Measurements from ENCODE around the gene TRAF3IP3. TPM values are rescaled to one million over a fixed set of nuclear protein-coding genes. Genes with fewer than 3 reads are reported as not detected.

The TRAF3IP3 gene, protein sequence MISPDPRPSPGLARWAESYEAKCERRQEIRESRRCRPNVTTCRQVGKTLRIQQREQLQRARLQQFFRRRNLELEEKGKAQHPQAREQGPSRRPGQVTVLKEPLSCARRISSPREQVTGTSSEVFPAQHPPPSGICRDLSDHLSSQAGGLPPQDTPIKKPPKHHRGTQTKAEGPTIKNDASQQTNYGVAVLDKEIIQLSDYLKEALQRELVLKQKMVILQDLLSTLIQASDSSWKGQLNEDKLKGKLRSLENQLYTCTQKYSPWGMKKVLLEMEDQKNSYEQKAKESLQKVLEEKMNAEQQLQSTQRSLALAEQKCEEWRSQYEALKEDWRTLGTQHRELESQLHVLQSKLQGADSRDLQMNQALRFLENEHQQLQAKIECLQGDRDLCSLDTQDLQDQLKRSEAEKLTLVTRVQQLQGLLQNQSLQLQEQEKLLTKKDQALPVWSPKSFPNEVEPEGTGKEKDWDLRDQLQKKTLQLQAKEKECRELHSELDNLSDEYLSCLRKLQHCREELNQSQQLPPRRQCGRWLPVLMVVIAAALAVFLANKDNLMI
- polyA plus RNA-seq (ENCODE audit: insufficient read length in 3 of 3): 1 to 10 TPM; 1.6 to 2.0 (median 1.9) TPM

DNA sequence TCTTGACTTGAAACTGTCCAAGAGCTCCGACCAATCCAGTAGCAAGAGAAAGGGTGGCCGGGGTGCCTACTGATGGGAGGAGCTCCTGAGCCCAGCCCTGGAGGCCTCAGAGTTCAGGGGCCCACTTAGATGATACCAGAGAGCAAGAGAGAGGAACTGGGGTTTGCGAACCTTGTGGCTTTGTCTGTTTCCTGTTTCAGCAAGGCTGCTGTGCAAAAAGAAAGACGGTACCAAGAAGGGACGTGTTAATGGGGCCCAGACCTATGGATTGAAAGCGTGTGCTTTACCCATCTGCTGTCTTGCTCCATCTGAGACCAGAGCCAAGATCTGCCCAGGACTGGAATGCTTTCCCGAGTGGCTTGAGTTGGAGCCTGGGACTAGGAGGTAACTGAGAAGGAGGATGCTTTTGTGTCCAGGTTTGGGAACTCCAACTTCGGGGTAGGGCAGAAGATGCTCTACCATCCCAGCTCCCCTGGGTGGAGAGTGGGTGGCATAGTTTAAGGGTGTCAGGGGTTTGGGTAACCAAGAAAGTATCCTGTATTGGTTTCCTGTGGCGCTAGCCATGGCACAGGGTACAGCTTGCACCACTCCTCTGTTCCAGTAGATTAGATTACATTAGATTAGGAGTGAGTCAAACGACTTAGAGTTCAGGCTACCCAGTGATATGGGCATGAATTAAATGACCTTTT is at the start of gene TRAF3IP3:
TSS of gene TRAF3IP3 (plus strand) at position 128 of the 689 bp plus-strand sequence. CDS start 3,987 bp downstream, outside the sequence.
- DNase-seq (ENCODE audit: low read depth in 3 of 3, low spot score in 2 of 3): no peak

DNA sequence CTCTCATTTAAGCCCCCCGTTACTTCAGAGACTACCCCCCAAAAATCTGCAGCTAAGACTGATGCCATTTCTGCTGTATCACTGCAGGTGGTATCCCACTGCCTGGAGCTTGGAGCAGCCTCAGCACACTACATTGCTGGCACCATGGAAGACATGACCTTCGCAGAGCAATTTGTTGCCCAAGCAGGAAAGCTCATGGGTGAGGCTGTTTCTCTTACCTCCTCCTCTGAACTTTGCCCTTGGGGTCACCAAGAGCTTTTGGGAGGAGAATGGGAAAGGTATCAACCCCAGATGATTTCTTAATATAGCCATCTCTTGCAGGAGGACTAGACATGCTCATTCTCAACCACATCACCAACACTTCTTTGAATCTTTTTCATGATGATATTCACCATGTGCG is 49.2 kb upstream of the TRAF3IP3 start:
- no peak for DNase-seq (ENCODE audit: low read depth in 3 of 3, low spot score in 2 of 3)

DNA sequence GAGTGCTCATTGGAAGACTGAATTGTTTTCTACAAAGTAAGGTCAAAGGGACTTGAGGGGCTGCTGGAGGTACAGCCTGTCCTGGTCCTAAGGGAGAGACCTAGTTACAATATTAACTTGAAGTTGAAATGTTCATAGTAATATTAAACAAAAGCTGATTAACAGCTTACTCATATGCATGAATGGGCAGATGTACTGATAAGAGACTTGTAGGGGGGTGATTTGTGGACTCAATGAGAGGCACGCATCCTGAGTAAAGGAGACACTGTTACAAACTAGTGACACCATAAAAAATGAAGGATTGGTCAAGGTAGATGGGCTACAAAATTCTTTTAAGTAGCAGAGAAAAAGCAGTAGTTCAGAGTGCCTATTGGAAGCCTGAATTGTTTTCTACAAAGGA is 48.5 kb upstream of the TRAF3IP3 start:
- no peak for DNase-seq (ENCODE audit: low read depth in 3 of 3, low spot score in 2 of 3)

DNA sequence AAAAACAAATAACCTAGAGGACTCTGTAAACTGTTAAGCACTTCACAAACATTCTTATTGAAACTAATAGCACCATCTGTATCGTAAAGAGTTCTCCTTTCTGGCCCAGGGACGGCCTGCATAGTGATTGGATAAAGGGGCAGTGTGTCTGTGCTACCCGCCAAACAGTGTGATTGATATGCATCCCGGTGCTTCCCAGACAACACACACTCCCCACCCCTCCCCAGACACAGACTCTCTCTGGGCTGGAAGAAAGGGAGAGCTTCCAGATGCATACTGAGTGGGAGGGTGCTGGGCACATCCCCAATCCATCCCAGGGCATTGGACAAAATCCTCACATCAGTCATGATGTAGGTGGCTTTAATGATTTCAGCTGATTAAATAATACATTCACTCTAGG is 47.6 kb upstream of the TRAF3IP3 start:
- DNase-seq (ENCODE audit: low read depth in 3 of 3, low spot score in 2 of 3): no peak

DNA sequence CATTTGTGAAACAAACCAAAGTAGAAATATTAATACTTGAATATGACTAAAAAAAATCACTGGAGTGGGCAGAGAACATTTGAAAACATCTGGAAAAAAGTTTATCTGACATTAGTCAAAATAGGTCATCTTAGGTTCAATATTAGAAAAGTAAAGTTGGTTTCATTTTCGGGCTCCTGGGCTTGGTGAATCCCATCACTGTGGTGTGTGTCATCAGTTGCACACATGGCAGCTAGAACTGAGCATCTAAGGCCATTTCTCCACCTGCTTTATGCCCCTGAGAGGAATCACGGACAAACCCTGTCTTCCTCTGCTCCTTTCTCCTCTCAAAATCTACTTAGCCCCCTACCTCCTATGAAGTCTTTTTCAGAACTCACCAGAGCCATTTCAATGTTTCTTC is 45.8 kb upstream of the TRAF3IP3 start:
- DNase-seq (ENCODE audit: low read depth in 3 of 3, low spot score in 2 of 3): no peak

DNA sequence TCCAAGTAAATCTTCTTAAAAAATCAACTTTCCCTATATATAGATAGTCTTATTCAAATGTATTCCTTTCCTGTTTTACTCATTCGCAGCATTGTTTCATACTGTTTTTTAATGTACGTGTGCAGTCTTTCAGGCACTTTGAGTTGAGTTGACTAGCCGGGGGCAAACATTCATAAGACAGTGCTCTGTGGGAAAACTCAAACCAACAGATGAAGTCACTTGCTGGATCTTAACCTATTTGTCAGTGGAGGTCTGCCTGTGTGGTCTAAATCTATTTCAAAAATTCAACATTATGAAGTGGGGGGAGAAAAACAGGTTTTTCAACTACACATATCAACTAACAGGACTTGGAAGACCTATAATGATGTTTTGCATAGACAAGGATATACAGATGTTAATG is 45.0 kb upstream of the TRAF3IP3 start:
- no peak for DNase-seq (ENCODE audit: low read depth in 3 of 3, low spot score in 2 of 3)

DNA sequence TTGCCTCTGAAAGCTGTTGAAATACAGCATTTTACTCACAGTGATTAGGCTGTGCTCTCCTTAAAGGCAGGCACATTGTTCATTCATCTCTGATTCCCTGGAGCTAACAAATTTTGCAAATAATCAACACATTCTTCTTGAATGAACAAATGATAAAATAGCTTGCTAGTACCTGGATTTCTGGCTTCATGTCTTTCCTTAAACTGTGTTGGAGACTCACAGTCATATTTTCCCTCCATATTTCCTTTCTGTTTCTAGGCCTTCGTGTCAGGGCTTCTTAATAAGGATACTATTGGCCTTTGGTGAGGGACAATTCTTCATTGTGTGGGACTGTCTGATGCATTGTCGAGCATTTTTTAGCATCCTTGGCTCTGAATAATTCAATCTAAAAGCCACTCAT is 41.5 kb upstream of the TRAF3IP3 start:
- no peak for DNase-seq (ENCODE audit: low read depth in 3 of 3, low spot score in 2 of 3)

DNA sequence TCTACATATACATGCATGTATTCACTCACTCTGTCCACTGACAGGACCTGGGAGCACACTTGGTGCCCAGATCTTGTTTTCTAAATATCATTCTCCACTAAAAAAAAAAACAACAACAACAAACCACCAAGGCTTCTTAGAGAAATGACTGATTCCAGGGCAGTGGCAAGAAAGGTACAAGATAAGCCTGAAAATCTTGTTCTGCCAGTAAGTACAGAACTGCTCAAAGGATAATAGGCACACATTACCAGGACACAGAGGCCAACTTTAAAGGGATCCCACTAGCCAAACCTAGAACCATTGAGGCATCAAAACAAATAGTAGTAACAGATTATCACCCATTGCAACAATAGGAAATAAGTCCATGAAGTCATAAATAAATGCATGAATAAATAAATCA is 40.5 kb upstream of the TRAF3IP3 start:
- DNase-seq (ENCODE audit: low read depth in 3 of 3, low spot score in 2 of 3): no peak

DNA sequence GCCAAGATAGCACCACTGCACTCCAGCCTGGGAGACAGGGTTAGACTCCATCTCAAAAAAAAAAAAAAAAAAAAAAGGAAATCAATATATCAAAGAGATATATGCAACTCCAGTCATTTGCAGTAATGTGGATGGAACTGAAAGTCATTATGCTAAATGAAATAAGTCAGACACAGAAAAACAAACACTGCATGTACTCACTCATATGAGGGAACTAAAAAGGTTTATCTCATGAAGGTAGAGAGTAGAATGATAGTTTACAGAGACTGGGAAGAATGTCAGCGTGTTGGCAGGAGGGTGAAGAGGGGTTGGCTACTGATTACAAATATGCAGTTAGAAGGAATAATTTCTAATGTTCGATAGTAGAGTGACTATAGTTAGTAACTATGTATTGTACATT is 38.0 kb upstream of the TRAF3IP3 start:
- no peak for DNase-seq (ENCODE audit: low read depth in 3 of 3, low spot score in 2 of 3)

DNA sequence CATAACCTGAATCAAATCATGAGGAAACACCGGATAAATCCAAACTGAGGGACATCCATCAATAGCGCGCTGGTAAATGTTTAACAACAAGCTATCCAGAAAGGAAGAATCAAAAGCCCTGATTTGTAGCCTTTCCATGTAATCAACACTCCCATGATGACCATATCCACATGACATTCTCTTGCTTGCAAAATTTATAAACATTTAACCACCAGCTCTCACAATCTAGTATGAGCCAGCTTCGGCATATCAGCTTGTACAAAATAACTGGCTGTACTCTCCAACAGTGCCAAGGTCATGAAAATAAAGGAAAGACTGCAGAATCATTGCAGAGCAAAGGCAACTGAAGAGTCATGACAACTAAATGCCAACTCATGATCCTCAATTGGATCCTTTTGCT is 35.5 kb upstream of the TRAF3IP3 start:
- no peak for DNase-seq (ENCODE audit: low read depth in 3 of 3, low spot score in 2 of 3)

DNA sequence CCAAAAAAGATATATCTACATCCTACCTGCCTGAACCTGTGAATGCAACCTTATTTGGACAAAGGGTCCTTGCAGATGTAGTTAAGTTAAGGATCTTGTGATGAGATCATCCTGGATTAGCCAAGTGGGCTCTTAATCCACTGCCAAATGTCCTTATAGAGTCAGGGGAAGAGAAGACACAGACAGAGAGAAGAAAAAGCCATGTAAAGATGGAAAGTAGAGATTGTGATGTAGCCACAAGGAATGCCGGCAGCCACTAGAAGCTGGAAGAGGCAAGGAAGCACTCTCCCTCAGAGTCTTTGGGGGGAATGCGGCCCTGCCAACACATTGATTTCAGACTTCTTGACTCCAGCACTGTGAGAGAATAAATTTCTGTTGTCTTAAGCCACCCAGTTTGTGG is 35.0 kb upstream of the TRAF3IP3 start:
- no peak for DNase-seq (ENCODE audit: low read depth in 3 of 3, low spot score in 2 of 3)

DNA sequence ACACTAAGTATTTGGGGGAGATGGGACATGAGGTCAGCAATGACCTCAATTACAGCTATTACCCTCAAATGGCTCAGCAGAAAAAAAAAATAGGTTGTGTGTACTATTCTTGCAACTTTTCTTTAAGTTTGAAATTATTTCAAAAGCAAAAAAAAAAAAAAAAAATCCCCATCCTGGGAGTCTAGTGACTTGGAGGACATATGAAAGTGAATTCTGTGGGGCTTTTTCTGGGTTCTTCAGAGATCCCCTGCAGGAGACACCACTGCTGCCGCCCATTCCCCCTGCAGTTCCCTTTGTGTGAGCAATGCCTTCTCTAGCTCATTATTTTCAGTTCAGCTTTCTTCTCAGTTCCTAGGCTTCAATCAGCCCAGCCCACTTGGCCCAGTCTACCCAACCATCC is 34.5 kb upstream of the TRAF3IP3 start:
- no peak for DNase-seq (ENCODE audit: low read depth in 3 of 3, low spot score in 2 of 3)

DNA sequence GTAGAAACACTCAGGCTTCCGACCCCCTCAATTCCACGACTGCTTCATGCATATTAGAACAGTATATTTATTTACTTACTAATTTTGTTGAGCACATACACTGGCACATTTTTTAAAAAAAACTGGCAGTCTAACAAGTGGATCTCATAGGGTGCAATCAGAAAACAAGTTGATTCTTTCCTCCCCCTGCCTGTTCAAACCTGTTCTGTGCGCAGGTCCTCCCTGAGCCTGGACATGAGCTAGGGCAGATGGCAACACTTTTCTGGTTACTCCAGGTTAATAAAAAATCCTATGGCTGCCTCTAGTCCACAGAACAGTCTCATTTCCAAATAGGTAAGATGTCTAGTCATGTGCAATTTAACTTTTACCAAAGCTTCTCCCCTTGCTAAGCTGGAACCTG is 32.6 kb upstream of the TRAF3IP3 start:
- DNase-seq (ENCODE audit: low read depth in 3 of 3, low spot score in 2 of 3): no peak

DNA sequence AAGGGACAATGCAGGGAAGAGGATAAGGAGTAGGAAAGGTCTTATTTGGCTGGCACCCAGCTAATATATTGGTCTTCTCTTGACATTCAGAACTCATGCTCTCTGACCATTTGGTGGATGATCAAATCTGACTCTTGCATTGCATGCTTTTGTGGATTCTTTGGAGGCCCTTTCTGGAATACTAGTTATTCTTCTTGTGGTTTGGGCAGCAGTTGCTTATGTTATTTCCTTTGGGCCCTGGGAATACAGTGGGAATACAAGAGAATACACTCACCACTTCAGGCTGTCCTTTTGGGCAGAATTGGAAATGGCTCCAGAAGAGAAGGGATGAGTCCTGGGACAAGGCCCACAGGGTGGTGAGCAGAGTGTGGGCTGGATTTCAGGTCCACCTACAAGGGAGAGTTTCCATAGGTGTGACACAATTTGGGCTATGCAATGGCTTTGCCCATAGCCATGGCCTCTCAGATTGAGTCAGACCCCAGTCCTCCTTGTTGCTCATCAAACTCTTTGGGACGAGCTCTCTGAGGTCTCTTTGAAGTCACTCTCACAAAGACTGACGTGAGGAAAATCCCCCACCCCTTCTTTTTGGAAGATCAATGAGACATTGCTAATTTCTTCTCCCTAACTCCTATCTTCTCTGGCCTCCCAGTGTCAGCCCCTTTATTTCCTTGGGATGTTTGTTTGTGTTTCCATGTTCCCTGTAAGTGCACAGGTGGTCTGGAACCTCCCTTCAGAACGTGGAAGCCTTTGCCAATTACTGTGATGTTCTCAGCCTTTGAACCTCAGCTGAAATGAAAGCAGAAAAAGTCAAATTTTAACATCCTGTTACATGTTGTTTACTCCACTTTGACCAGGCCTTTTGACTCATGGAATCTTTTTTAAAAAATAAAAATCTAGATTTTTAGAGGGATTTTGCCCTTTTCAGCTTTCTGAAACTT is 31.8 kb upstream of the TRAF3IP3 start:
- DNase-seq (ENCODE audit: low read depth in 3 of 3, low spot score in 2 of 3): no peak

DNA sequence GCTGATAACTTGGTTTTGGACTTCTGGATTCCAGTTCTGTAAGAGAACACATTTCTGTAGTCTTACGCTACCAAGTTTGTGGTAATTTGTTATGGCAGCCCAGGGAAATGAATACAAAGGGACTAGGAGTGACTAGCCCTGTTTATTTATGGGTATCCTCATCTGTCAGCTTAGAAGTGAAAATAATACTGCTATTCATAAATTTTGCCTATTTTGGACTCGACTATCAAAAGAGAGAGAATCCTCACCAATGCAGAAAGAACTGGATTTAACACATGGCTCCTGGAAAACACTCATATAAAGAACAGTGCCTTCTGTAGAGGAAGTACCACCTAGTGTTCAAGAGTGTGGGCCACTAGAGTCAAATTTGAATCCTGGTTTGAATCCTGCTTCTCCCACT is 28.6 kb upstream of the TRAF3IP3 start:
- no peak for DNase-seq (ENCODE audit: low read depth in 3 of 3, low spot score in 2 of 3)

DNA sequence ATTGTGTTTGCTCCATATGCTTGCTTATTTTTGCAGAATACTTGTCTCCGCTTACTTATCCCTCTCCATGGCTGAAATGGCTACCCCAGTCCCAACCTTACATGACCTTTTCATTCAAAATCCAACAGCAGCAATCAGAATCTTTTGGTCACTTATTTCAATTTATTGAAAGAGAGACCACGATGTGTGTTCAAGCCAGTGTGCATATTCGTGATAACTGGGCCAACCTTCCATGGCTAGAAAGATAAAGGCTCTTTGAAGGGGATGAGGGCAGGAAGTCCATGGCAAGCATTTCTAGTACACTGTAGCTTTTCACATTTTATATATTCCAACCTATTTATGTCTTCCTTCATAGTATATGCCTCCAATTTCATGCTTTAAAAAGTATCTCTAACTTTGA is 28.1 kb upstream of the TRAF3IP3 start:
- DNase-seq (ENCODE audit: low read depth in 3 of 3, low spot score in 2 of 3): no peak

DNA sequence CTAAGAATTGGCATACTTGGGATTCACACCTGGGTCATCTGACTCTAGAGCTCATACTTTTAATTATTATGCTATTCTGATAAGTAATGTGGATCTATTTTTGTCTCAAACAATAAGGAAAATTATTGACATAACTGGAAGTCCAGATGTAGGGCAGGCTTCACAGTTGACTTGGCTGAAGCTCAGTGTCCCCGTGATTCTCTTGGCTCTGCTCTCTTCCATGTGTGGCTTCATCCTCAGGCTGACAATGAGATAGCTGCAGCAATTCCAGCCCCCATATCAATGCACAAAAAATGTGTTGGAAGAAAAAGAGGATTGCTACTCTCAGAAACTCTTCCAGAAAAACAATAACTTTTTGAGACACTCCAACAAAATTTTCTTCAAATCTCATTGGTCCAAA is 27.4 kb upstream of the TRAF3IP3 start:
- no peak for DNase-seq (ENCODE audit: low read depth in 3 of 3, low spot score in 2 of 3)

DNA sequence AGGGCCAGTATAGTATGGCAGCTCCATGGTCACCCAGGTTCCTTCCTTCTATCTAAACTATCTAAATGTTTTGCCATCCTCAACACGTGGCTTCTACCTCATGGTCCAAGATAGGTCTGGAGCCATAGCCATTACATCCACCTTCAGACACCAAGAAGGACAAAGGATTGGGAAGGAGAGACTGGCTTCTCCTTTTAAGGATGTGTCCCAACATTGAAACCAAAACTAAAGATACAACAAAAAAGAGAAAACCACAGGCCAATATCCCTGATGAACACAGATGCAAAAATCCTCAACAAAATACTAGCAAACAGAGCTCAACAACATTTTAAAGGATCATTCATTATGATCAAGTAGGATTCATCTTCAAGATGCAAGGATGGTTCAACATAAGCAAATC is 26.4 kb upstream of the TRAF3IP3 start:
- no peak for DNase-seq (ENCODE audit: low read depth in 3 of 3, low spot score in 2 of 3)

DNA sequence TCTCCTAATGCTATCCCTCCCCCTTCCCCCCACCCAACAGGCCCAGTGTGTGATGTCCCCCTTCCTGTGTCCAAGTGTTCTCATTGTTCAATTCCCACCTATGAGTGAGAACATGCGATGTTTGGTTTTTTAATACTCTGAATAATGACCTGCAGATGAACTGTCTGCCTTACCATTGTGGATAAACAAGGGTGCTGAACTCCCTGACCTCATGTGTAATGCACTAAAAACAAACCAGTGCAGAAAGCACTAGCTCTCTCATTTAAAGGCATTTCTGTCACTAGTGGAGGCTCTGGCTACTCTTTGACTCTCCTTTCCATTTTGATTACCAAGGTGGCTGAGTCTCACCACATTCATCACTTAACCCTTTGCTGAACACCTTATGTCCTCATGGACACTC is 23.1 kb upstream of the TRAF3IP3 start:
- no peak for DNase-seq (ENCODE audit: low read depth in 3 of 3, low spot score in 2 of 3)

DNA sequence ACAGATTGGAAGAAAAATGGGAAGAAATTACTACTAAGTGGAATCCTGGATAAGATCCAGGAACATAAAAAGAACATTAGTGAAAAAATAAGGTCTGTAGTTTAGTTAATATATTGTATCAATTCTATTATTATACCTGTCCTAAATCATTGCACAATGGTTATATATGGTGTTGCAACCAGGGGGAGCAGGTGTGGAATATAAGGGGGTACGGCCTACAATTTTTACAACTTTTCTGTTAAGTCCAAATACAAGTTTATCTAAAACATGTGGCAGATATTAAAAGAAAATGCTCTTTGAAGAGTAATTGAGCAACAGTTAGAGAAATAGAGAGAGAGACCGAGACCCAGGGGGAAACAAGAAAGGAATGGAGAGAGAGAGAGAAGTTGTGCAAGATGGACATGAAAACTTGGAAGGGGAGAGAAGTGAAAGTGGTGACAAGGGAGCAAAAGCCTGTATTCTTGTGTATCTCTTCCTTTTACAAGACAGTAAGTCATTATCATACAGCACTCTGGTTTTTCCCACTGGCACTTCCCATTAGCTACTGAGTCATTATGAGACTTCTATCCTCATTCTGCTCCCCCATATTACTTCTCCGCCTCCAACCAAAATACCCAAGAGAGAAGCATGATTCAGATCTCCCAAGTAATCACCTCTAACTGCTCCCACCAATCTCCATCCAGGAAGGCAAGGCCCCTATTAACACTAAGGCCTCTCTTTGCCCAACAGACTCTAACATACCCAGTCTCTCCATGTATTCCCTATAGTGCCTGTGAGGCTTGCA is 22.3 kb upstream of the TRAF3IP3 start:
- DNase-seq (ENCODE audit: low read depth in 3 of 3, low spot score in 2 of 3): no peak

All from right renal cortex interstitium (tissue), 3 donors.